ENCODE data around the gene DYRK1A.

Gene DYRK1A

GRCh38 chr21:37462087-37462861 lies 95.7 kb downstream of the DYRK1A start:
- peaks cover 99% of the 10 kb centered on the region for H4K20me1 ChIP-seq (ENCODE audit: insufficient read depth, low read length, poor library complexity, severe bottlenecking)
- no peaks in the 10 kb centered on the region for H3K9me3 ChIP-seq (ENCODE audit: insufficient read depth, low read depth, low read length)
- H3K9me2 ChIP-seq (replicated peaks; ENCODE audit: low read depth, low read length) = no peaks in the 10 kb centered on the region
- H3K4me2 ChIP-seq (ENCODE audit: low read depth, low read length, poor library complexity, severe bottlenecking) = no peak overlapping the region
- no peak for TF ChIP-seq EZH2phosphoT487 (IDR thresholded peaks at IDR 0.05; ENCODE audit: borderline replicate concordance)
- no peak for TF ChIP-seq CTCF (conservative IDR thresholded peaks at IDR 0.05; ENCODE audit: low read length)
- no peaks in the 10 kb centered on the region for H3K27me3 ChIP-seq (ENCODE audit: insufficient read depth, low read length, poor library complexity, severe bottlenecking)
- peaks cover 99% of the 10 kb centered on the region for H3K79me2 ChIP-seq (ENCODE audit: insufficient read depth, low read length)
- no peaks in the 10 kb centered on the region for H3F3A ChIP-seq (ENCODE audit: low read depth)
- H3K4me1 ChIP-seq (ENCODE audit: insufficient read depth, low read length, poor library complexity, severe bottlenecking) = peaks cover 15% of the 10 kb centered on the region
- H3K4me3 ChIP-seq (ENCODE audit: low read length, poor library complexity, severe bottlenecking) = no peak overlapping the region
- H2AFZ ChIP-seq (ENCODE audit: low read length) = no peak overlapping the region
- peaks cover 13% of the 10 kb centered on the region; the same call in 1 of the 2 replicates for H3K36me3 ChIP-seq (ENCODE audit: insufficient read depth, low read length)
- H3K9ac ChIP-seq (ENCODE audit: low read depth, low read length, poor library complexity, severe bottlenecking) = no peak overlapping the region

- no peak overlapping the region for H2AFZ ChIP-seq (ENCODE audit: low read length)
- no peaks in the 10 kb centered on the region for H3F3A ChIP-seq (ENCODE audit: low read depth)
- H3K36me3 ChIP-seq (ENCODE audit: insufficient read depth, low read length) = peaks cover 19% of the 10 kb centered on the region; the same call in 1 of the 2 replicates
- H3K9me3 ChIP-seq (ENCODE audit: insufficient read depth, low read depth, low read length) = no peaks in the 10 kb centered on the region
- H3K4me2 ChIP-seq (ENCODE audit: low read depth, low read length, poor library complexity, severe bottlenecking) = peak overlapping the region; percentile 29
- no peaks in the 10 kb centered on the region for H3K27me3 ChIP-seq (ENCODE audit: insufficient read depth, low read length, poor library complexity, severe bottlenecking)
- peak overlapping the region; percentile 9 for H3K4me3 ChIP-seq (ENCODE audit: low read length, poor library complexity, severe bottlenecking)
- TF ChIP-seq EZH2phosphoT487 (IDR thresholded peaks at IDR 0.05; ENCODE audit: borderline replicate concordance) = no peak
- TF ChIP-seq CTCF (conservative IDR thresholded peaks at IDR 0.05; ENCODE audit: low read length) = peak; percentile 84
- H3K79me2 ChIP-seq (ENCODE audit: insufficient read depth, low read length) = peaks cover 99% of the 10 kb centered on the region
- H3K9ac ChIP-seq (ENCODE audit: low read depth, low read length, poor library complexity, severe bottlenecking) = no peak overlapping the region
- no peaks in the 10 kb centered on the region for H3K9me2 ChIP-seq (replicated peaks; ENCODE audit: low read depth, low read length)
- H3K4me1 ChIP-seq (ENCODE audit: insufficient read depth, low read length, poor library complexity, severe bottlenecking) = peaks cover 10% of the 10 kb centered on the region
- peaks cover 99% of the 10 kb centered on the region for H4K20me1 ChIP-seq (ENCODE audit: insufficient read depth, low read length, poor library complexity, severe bottlenecking)
Observed at GRCh38 chr21:37463083-37463801, 96.7 kb downstream of the DYRK1A start.

GRCh38 chr21:37467082-37467481 lies 100.5 kb downstream of the DYRK1A start:
- Histone ChIP-seq H3K27me3 (ENCODE audit: insufficient read depth, low read length, poor library complexity, severe bottlenecking) (no peaks in the 10 kb centered on the region), H3F3A (ENCODE audit: low read depth) (no peaks in the 10 kb centered on the region), H3K9me2 (replicated peaks; ENCODE audit: low read depth, low read length) (no peaks in the 10 kb centered on the region), H3K4me2 (ENCODE audit: low read depth, low read length, poor library complexity, severe bottlenecking) (no peak overlapping the region), H4K20me1 (ENCODE audit: insufficient read depth, low read length, poor library complexity, severe bottlenecking) (peaks cover 96% of the 10 kb centered on the region), H3K36me3 (ENCODE audit: insufficient read depth, low read length) (peaks cover 29% of the 10 kb centered on the region; the same call in 1 of the 2 replicates), H3K4me3 (ENCODE audit: low read length, poor library complexity, severe bottlenecking) (no peak overlapping the region), H3K4me1 (ENCODE audit: insufficient read depth, low read length, poor library complexity, severe bottlenecking) (peaks cover 9% of the 10 kb centered on the region), H3K79me2 (ENCODE audit: insufficient read depth, low read length) (peaks cover 100% of the 10 kb centered on the region), H3K9me3 (ENCODE audit: insufficient read depth, low read depth, low read length) (no peaks in the 10 kb centered on the region), H3K9ac (ENCODE audit: low read depth, low read length, poor library complexity, severe bottlenecking) (no peak overlapping the region), H2AFZ (ENCODE audit: low read length) (no peak overlapping the region)
- TF ChIP-seq EZH2phosphoT487 (IDR thresholded peaks at IDR 0.05; ENCODE audit: borderline replicate concordance) = no peak
- no peak for TF ChIP-seq CTCF (conservative IDR thresholded peaks at IDR 0.05; ENCODE audit: low read length)
